Measurements from ENCODE around the gene PPARD.

PPARD gene

GRCh38 chr6:35400901-35401311 is 58.5 kb downstream of the PPARD start:
- DNase-seq, result peak in 2 of 10 donors; percentile 34 to 77

GRCh38 chr6:35401514-35401913 is 59.2 kb downstream of the PPARD start:
- intact Hi-C loops (cut with DNase I), result no loop called here
- DNase-seq, result peak in 2 of 10 donors; percentile 10 to 29

More at GRCh38 chr6:35400901-35401311, 58.5 kb downstream of the PPARD start:
- intact Hi-C loops (cut with DNase I), result no loop called here

GRCh38 chr6:35402136-35402855 is 59.9 kb downstream of the PPARD start:
- DNase-seq, result peak in 2 of 10 donors; percentile 11 to 45
- intact Hi-C loops (cut with DNase I), result no loop called here

- intact Hi-C loops (cut with DNase I), result no loop called here
- peak in 2 of 10 donors; percentile 10 to 16 for DNase-seq
These were observed 60.5 kb downstream of the PPARD start for GRCh38 chr6:35402856-35403191.

GRCh38 chr6:35403544-35404442 is 61.4 kb downstream of the PPARD start:
- peak in 2 of 10 donors; percentile 55 to 63 for DNase-seq
- intact Hi-C loops (cut with DNase I), result no loop called here

GRCh38 chr6:35406711-35407485 is 64.5 kb downstream of the PPARD start:
- intact Hi-C loops (cut with DNase I), result no loop called here
- DNase-seq, result peak in 2 of 10 donors; percentile 74 to 78

- intact Hi-C loops (cut with DNase I), result no loop called here
- DNase-seq, result no peak
These were observed 66.9 kb downstream of the PPARD start for GRCh38 chr6:35409245-35409644.

- no peak for DNase-seq
- intact Hi-C loops (cut with DNase I), result loop anchor here (5.0 kb wide), 1 partner anchor 42 kb away; the partner anchor contains the start of gene FANCE
These were observed 67.8 kb downstream of the PPARD start for GRCh38 chr6:35410131-35410530.

- intact Hi-C loops (cut with DNase I), result loop anchor here (5.0 kb wide), 1 partner anchor 41 kb away; the partner anchor contains the start of gene FANCE
These were observed 68.7 kb downstream of the PPARD start for GRCh38 chr6:35411066-35411465.

GRCh38 chr6:35412102-35412501 is 69.7 kb downstream of the PPARD start:
- intact Hi-C loops (cut with DNase I), result loop anchor here (5.0 kb wide), 1 partner anchor 40 kb away; the partner anchor contains the start of gene FANCE
- no peak for DNase-seq

More at GRCh38 chr6:35411066-35411465, 68.7 kb downstream of the PPARD start:
- DNase-seq, result no peak

GRCh38 chr6:35413911-35414310 is 71.6 kb downstream of the PPARD start:
- peak in 1 of 10 donors; percentile 18 for DNase-seq
- intact Hi-C loops (cut with DNase I), result loop anchor here (5.0 kb wide), 1 partner anchor 38 kb away; the partner anchor contains the start of gene FANCE

GRCh38 chr6:35415065-35415891 is 72.9 kb downstream of the PPARD start:
- intact Hi-C loops (cut with DNase I), result loop anchor here (1.0 to 5.0 kb wide), 2 partner anchors 52 to 73 kb away; partner anchors contain the start of genes PPARD and RPL10A
- DNase-seq, result peak; percentile 73 to 98 (median 87)

GRCh38 chr6:35417979-35418661 is 75.8 kb downstream of the PPARD start:
- peak in 7 of 10 donors; percentile 28 to 92 (median 48) for DNase-seq
- intact Hi-C loops (cut with DNase I), result loop anchor here (5.0 kb wide), 1 partner anchor 49 kb away; the partner anchor contains the start of gene RPL10A

- intact Hi-C loops (cut with DNase I), result loop anchor here (5.0 kb wide), 1 partner anchor 48 kb away; the partner anchor contains the start of gene RPL10A
- DNase-seq, result no peak
These were observed 77.1 kb downstream of the PPARD start for GRCh38 chr6:35419417-35419816.

GRCh38 chr6:35419961-35420360 is 77.6 kb downstream of the PPARD start:
- peak in 1 of 10 donors; percentile 55 for DNase-seq
- intact Hi-C loops (cut with DNase I), result loop anchor here (5.0 kb wide), 1 partner anchor 47 kb away; the partner anchor contains the start of gene RPL10A

GRCh38 chr6:35425284-35425683 is 82.9 kb downstream of the PPARD start:
- DNase-seq, result no peak
- intact Hi-C loops (cut with DNase I), result no loop called here

- intact Hi-C loops (cut with DNase I), result no loop called here
- DNase-seq, result no peak
These were observed 83.7 kb downstream of the PPARD start for GRCh38 chr6:35426074-35426473.

- intact Hi-C loops (cut with DNase I), result no loop called here
- no peak for DNase-seq
These were observed 85.1 kb downstream of the PPARD start for GRCh38 chr6:35427435-35427834.
